Stomach (tissue), 4 donors: Measurements from ENCODE around the gene CFAP77.

ENCODE experiments used
- CTCF ChIP-seq, 7 experiments: fragments of 450-650 bp in 4 of 7; fragments of 200-600 bp in 3 of 7; sonication (generic) in 3 of 7; IDR thresholded peaks; one replicate each; pipeline ENCODE4 v1.5.1; 2016 to 2019; ENCODE audit warnings: antibody characterized with exemption in 7 of 7, control low read depth in 2 of 7, mild to moderate bottlenecking in 1 of 7
- POLR2A ChIP-seq, 4 donors: fragments of 450-650 bp; IDR thresholded peaks; one replicate each; pipeline ENCODE4 v1.6.1; 2016; ENCODE audit warnings: antibody characterized with exemption in 4 of 4, control low read depth in 2 of 4, mild to moderate bottlenecking in 1 of 4, moderate library complexity in 1 of 4
- POLR2AphosphoS5 ChIP-seq, 3 donors: sonication (generic); formaldehyde crosslinking; IDR thresholded peaks; one replicate each; pipeline ENCODE4 v1.6.1; 2016; ENCODE audit warnings: antibody characterized with exemption in 3 of 3

GRCh38 chr9:132516911-132517310 is 106.9 kb downstream of the CFAP77 start:
- TF ChIP-seq CTCF (IDR thresholded peaks at IDR 0.05) (no peak), POLR2A (IDR thresholded peaks at IDR 0.05) (no peak), POLR2AphosphoS5 (IDR thresholded peaks at IDR 0.05) (no peak)
